Skeletal muscle tissue (tissue), 4 donors: Measurements from ENCODE around the gene LAMA4. TPM values are rescaled to one million over a fixed set of nuclear protein-coding genes. Genes with fewer than 3 reads are reported as not detected.

ENCODE experiments used
- H3K27ac ChIP-seq: one replicate; pipeline ENCODE4 v1.7.0; 2013; ENCODE audit warnings: mild to moderate bottlenecking, low read depth, low read length, inconsistent platforms
- H3K27me3 ChIP-seq, 3 donors: one replicate each; pipeline ENCODE4 v1.7.0; 2013; ENCODE audit warnings: low read length in 3 of 3; ENCODE audit not compliant: control insufficient read depth in 3 of 3, insufficient read depth in 3 of 3
- H3K36me3 ChIP-seq, 3 donors: one replicate each; pipeline ENCODE4 v1.7.0; 2013; ENCODE audit warnings: low read length in 3 of 3; ENCODE audit not compliant: control insufficient read depth in 3 of 3, insufficient read depth in 3 of 3
- H3K4me1 ChIP-seq, 3 donors: one replicate each; pipeline ENCODE4 v1.7.0; 2013; ENCODE audit warnings: low read length in 3 of 3, mild to moderate bottlenecking in 3 of 3; ENCODE audit not compliant: control insufficient read depth in 3 of 3, insufficient read depth in 3 of 3
- H3K4me3 ChIP-seq, 3 donors: one replicate each; pipeline ENCODE4 v1.7.0; 2013; ENCODE audit warnings: low read length in 3 of 3
- H3K9ac ChIP-seq, 3 donors: one replicate each; pipeline ENCODE4 v1.7.0; 2013; ENCODE audit warnings: low read length in 3 of 3, mild to moderate bottlenecking in 3 of 3, moderate library complexity in 2 of 3, low read depth in 1 of 3
- H3K9me3 ChIP-seq, 3 donors: one replicate each; pipeline ENCODE4 v1.7.0; 2013; ENCODE audit warnings: low read length in 3 of 3; ENCODE audit not compliant: control insufficient read depth in 3 of 3
- total RNA-seq: library from RNA; depleted of rRNA; stranded (reverse); fragments of >200 nt; gene quantifications from one replicate; pipeline ENCODE4 v1.2.3, GENCODE V29; 2014
- donor health status: Osteomylitis.

LAMA4 gene
- total RNA-seq, 1 donor from 2014 or later: 248 TPM

DNA sequence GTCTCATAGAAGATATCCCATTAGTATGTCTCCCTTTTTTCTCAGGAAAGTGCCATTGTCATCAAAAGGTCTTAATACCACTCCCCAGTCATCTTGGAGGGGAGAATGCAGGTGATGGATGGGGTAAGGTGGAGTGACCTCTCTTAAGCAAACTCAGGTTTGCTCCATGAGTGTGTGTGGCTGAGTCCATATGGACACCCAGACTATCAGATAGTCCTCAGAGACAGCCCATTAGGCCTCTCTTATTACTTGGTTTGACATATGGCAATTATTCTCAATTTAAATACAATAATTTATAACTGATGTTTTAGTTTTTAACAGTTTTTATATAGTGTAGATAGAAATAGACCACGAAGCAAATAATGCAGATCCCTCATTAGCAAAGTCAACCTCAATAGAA, 23.2 kb downstream of the LAMA4 start:
- Histone ChIP-seq H3K4me1 (peaks cover 0 to 18% (median 10%) of the 10 kb centered on the region in 3 donors), H3K27me3 (no peaks in the 10 kb centered on the region), H3K9ac (no peak overlapping the region), H3K4me3 (no peak overlapping the region), H3K27ac (no peak overlapping the region), H3K9me3 (no peaks in the 10 kb centered on the region), H3K36me3 (no peaks in the 10 kb centered on the region)

DNA sequence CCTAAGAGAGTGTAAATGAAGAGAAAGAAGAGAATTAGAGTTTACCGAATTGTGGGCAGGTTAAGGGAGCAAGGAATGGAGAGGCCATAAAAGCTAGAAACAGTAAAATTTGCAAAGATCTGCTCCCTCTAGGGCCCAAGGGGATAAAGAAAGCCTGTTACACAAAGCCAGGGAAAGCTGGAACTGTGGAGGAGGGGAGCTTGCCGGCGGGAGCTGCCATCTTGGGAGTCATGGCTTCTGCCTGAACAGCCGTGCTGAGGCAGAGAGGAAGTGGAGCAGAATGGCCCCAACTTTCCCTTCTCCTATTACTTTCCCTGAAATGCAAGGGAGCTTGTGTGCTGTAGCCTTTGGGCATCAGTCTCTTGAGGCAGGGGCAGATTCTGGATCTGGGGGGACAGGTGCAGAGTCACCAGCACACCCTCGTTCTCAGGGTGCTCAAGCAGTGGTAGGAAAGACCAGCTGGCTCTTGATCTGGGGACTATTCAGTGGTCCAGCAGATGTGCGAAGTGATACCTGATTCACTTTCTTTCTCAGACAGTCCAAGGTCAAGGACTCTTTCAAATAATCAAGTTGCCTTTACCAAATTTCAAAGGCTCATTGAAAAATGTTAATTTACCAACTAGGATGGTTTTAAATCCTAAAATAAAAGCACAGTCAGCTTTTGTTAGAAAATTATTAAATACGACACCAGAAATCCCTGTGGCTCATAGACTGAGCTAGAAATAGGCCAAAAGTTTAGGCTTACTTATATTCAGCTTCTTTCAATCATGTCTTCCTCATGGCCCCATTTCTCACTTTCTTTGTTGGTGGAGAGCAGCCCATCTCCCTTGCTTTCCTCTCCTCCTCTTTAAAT, 25.7 kb downstream of the LAMA4 start:
- H3K4me1 ChIP-seq: peaks cover 6 to 29% (median 9%) of the 10 kb centered on the region in 3 donors
- H3K27ac ChIP-seq: peak overlapping the region; percentile 7
- no peaks in the 10 kb centered on the region for H3K27me3 ChIP-seq
- H3K4me3 ChIP-seq: no peak overlapping the region
- H3K9ac ChIP-seq: no peak overlapping the region
- H3K36me3 ChIP-seq: no peaks in the 10 kb centered on the region
- no peaks in the 10 kb centered on the region for H3K9me3 ChIP-seq

DNA sequence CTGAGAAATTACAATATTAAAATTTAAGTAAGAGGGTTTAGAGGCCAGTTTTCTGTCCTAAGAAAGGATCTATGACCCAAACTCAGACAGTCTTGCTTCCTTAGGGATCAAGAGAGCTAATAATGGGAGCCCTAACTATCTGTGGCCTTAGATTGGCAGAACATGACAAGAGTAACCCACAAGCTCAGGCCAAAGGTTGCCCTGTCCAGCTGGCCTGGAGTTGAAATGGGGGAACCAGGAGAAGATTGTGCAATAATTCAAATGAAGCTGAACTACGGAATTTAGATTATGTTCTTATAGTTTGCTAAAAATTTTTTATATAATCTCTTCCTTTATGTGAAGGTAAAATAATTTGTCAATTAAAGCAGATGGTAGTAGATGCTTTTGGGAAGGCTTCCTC, 26.4 kb downstream of the LAMA4 start:
- H3K4me3 ChIP-seq: no peak overlapping the region
- no peaks in the 10 kb centered on the region for H3K9me3 ChIP-seq
- peaks cover 6 to 27% (median 7%) of the 10 kb centered on the region in 3 donors for H3K4me1 ChIP-seq
- H3K9ac ChIP-seq: no peak overlapping the region
- no peaks in the 10 kb centered on the region for H3K36me3 ChIP-seq
- H3K27me3 ChIP-seq: no peaks in the 10 kb centered on the region
- H3K27ac ChIP-seq: peak overlapping the region; percentile 34

DNA sequence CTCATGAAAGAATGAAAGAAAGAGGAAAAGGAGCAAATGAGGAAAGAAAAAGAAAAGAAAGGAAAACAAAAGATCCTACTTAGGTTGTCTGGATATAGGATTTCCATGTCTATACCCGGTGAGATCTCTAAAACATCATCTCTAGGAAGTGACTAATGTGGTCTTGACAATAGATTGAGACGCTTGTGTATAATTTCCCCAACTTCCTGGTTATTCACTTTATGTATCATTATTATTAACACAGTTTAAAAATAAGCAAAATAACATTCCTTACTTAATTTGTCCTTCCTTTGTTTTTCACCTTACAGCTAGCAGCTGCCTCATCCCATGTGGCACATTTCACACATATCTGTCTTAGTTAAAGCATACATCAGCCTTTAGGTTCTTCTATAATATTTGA, 27.0 kb downstream of the LAMA4 start:
- Histone ChIP-seq H3K36me3 (no peaks in the 10 kb centered on the region), H3K27ac (peak overlapping the region; percentile 34), H3K27me3 (no peaks in the 10 kb centered on the region), H3K9me3 (no peaks in the 10 kb centered on the region), H3K4me3 (no peak overlapping the region), H3K4me1 (peaks cover 6 to 29% (median 8%) of the 10 kb centered on the region in 3 donors), H3K9ac (no peak overlapping the region)

DNA sequence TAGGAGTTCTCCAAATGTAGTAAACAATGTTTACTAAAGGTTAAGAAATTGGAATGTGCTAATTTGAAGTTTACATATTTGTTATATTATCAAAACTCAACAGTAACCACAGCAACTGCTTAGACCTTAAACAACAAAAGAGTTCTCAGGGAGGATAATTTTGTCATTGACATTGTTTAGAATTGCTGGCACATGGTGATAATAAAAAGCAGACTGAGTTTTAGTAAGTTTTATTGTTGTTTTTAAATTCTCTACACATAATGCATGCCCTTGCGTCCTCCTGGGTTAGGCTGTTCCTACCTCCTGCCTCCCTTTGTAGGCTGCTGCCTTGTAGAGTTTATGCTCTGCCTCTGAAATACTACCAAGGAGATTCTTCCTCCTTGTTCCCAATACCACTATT, 28.7 kb downstream of the LAMA4 start:
- Histone ChIP-seq H3K9me3 (no peaks in the 10 kb centered on the region), H3K27ac (no peak overlapping the region), H3K4me1 (peaks cover 9 to 32% (median 11%) of the 10 kb centered on the region in 3 donors), H3K9ac (no peak overlapping the region), H3K4me3 (no peak overlapping the region), H3K36me3 (no peaks in the 10 kb centered on the region), H3K27me3 (no peaks in the 10 kb centered on the region)

DNA sequence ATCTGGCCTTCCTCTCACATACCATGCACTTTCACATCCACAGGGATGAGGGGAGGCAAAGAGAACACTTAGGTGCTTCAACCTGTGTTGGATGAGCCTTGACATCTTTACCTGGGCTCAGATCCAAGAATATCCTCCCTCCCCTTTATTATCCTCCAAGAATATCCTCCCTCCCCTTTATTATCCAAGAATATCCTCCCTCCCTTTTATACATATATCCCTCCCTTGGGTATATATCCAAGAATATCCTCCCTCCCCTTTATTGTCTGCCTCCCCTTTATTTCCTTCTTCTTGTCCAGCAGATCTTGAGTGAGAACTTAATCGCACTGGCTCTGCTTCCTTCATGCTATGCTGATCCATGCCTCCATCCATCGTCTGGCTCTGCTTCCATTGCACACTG, 30.3 kb downstream of the LAMA4 start:
- no peaks in the 10 kb centered on the region for H3K27me3 ChIP-seq
- no peak overlapping the region for H3K4me3 ChIP-seq
- peaks cover 9 to 32% (median 11%) of the 10 kb centered on the region in 3 donors for H3K4me1 ChIP-seq
- H3K36me3 ChIP-seq: no peaks in the 10 kb centered on the region
- no peaks in the 10 kb centered on the region for H3K9me3 ChIP-seq
- H3K27ac ChIP-seq: peak overlapping the region; percentile 73
- H3K9ac ChIP-seq: no peak overlapping the region

DNA sequence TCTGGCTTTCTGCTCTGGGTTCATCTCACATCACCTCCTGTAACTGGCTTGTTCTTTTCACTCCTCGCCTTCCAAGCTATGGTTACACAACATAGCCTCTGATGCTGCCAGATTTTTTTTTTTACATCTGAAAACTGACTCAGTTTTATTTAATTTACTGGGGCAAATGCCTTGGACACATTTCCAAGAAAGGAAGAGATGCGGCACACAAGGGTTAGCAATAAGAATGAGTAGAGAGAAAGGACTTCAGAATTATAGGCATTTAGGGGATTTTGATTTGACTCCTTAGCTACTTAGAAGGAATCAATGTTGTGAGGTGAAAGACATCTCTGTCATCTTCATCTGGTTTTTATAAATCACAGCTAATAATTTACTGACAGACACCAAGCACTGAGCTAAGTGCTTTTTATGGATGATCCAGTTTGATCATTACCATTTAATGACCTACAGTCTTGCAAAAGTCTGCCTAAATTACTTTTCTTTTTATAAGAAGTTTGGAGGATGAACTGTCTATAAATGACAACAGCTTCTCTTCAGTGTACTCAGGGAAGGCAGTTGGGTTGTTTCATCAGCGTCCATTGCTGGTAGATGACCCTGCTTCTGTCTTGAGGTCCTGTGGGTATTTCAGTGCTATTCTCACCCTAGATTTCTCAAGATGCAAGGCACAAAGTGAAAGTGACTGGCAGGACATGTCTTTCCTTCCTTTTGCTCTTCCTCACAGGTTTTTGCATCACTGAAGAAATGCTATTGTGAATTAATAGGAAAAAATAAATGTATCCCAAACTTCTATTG, 31.1 kb downstream of the LAMA4 start:
- Histone ChIP-seq H3K36me3 (no peaks in the 10 kb centered on the region), H3K4me3 (no peak overlapping the region), H3K9ac (no peak overlapping the region)

DNA sequence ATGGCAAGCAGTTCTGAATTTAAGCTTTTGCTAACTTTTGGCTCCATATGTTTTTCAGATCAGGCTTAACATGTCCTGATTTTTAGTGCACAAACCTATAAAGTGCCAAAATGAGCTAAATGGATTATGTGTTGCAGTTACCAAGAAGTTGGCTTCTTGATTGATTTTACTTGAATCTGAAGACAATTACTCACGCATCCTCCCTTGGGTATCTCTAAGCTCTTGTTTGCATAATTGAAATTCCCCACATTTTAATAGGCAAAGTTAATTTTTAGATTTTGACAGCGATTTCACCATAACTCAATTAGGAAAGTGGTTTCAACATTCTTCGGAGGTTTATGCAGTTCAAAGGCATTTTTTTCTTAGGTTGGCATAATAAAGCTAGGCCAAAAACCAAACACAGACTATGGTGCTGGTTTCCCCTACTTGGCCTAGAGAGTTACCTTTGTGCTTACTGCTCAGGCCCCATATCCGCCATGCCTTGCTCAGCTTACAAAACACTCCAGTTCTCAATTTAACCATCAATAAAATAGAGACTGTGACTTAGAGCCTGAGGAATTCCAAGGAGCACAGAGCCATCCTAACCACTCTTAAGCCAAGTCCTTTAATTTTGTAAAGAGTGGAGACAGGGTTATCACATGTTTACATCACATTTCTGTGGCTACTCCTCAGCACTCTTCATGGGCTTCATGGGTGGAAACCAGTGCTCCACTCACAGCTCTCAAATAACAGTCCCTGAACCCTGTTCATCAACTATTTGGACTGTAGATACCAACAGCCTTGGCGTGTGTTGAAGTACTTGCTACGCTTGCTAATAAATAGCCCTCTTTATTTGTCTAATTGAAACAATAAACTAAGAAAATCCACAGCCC, 32.1 kb downstream of the LAMA4 start:
- Histone ChIP-seq H3K9me3 (no peaks in the 10 kb centered on the region), H3K27ac (peak overlapping the region; percentile 75), H3K27me3 (no peaks in the 10 kb centered on the region), H3K9ac (no peak overlapping the region), H3K4me3 (no peak overlapping the region), H3K36me3 (no peaks in the 10 kb centered on the region), H3K4me1 (peaks cover 11 to 30% (median 14%) of the 10 kb centered on the region in 3 donors)

More for the DNA sequence above, 31.1 kb downstream of the LAMA4 start:
- H3K4me1 ChIP-seq: peaks cover 11 to 35% (median 14%) of the 10 kb centered on the region in 3 donors
- H3K27me3 ChIP-seq: no peaks in the 10 kb centered on the region
- peak overlapping the region; percentile 75 for H3K27ac ChIP-seq
- H3K9me3 ChIP-seq: no peaks in the 10 kb centered on the region

DNA sequence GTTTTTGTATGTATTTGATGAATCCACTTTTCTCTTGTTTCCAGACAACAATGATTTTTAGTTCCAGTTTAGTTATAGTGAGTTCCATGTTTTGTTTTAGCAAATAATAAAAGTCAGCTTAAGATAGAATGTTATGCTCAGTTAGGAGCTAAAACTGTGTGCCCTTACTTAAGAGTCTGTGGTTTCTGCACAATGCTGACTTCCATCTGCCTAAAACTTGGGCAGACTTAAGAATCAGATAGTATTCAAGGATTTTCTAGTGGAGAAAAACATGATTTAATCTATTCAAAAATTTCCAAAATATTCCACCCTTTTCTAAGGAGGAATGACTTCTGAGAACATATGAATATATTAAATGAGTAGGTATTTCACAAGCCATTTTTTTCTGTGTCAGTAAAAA, 32.8 kb downstream of the LAMA4 start:
- Histone ChIP-seq H3K27me3 (no peaks in the 10 kb centered on the region), H3K36me3 (no peaks in the 10 kb centered on the region), H3K4me1 (peaks cover 14 to 30% (median 14%) of the 10 kb centered on the region in 3 donors), H3K9ac (no peak overlapping the region), H3K27ac (peak overlapping the region; percentile 36), H3K9me3 (no peaks in the 10 kb centered on the region), H3K4me3 (no peak overlapping the region)
